HG03135 (cell line): ENCODE measurements around the gene NAA40.

Experiments used
- ATAC-seq: cut with Tn5 transposase; IDR thresholded peaks from one replicate; pipeline ENCODE4 v1.9.1; 2021; ENCODE audit warnings: mild to moderate bottlenecking, moderate library complexity; ENCODE audit not compliant: unreplicated experiment

The NAA40 gene

GRCh38 chr11:63938479-63939396 lies at the start of gene NAA40:
Gene NAA40 (plus strand): TSS chr11:63939002. CDS start chr11:63939097, 95 bp downstream.
- peak; percentile 92 for ATAC-seq

- ATAC-seq: no peak
Measured at GRCh38 chr11:63889344-63889743, 49.5 kb upstream of the NAA40 start.

- no peak for ATAC-seq
Measured at GRCh38 chr11:63890368-63890767, 48.4 kb upstream of the NAA40 start.

GRCh38 chr11:63892228-63892627 lies 46.6 kb upstream of the NAA40 start:
- ATAC-seq: no peak

GRCh38 chr11:63893355-63893754 lies 45.4 kb upstream of the NAA40 start:
- ATAC-seq: no peak

GRCh38 chr11:63896071-63896470 lies 42.7 kb upstream of the NAA40 start:
- no peak for ATAC-seq

GRCh38 chr11:63897459-63898146 lies 41.2 kb upstream of the NAA40 start:
- ATAC-seq: no peak

GRCh38 chr11:63901660-63902059 lies 37.1 kb upstream of the NAA40 start:
- no peak for ATAC-seq

GRCh38 chr11:63903884-63904283 lies 34.9 kb upstream of the NAA40 start:
- ATAC-seq: no peak

GRCh38 chr11:63904743-63905142 lies 34.1 kb upstream of the NAA40 start:
- no peak for ATAC-seq

- no peak for ATAC-seq
Measured at GRCh38 chr11:63905179-63905578, 33.6 kb upstream of the NAA40 start.

- no peak for ATAC-seq
Measured at GRCh38 chr11:63906087-63906486, 32.7 kb upstream of the NAA40 start.

- no peak for ATAC-seq
Measured at GRCh38 chr11:63906585-63906984, 32.2 kb upstream of the NAA40 start.

- no peak for ATAC-seq
Measured at GRCh38 chr11:63907063-63907462, 31.7 kb upstream of the NAA40 start.

GRCh38 chr11:63907808-63908530 lies 30.8 kb upstream of the NAA40 start:
- ATAC-seq: no peak

- ATAC-seq: no peak
Measured at GRCh38 chr11:63908631-63909401, 30.0 kb upstream of the NAA40 start.

- no peak for ATAC-seq
Measured at GRCh38 chr11:63909591-63910506, 29.0 kb upstream of the NAA40 start.

GRCh38 chr11:63910675-63911074 lies 28.1 kb upstream of the NAA40 start:
- ATAC-seq: no peak

GRCh38 chr11:63911440-63911839 lies 27.4 kb upstream of the NAA40 start:
- ATAC-seq: no peak

GRCh38 chr11:63911876-63912275 lies 26.9 kb upstream of the NAA40 start:
- ATAC-seq: no peak
